GM12878 (cell line): ENCODE measurements around the gene OCA2. TPM values are rescaled to one million over a fixed set of nuclear protein-coding genes. Genes with fewer than 3 reads are reported as not detected.

ENCODE experiments used
- ATAC-seq: fragments of 200-7000 bp; cut with Tn5 transposase; 3 replicates; pipeline ENCODE4 v1.9.1; 2020; ENCODE audit warnings: mild to moderate bottlenecking, moderate library complexity
- BruUV-seq: library from RNA; stranded (reverse); fragments of 400-500 nt; replicated peaks from 2 replicates; lab custom pipeline; 2021; lab: Mats Ljungman, UMichigan
- CTCF ChIA-PET: fragments of 300-600 bp; sonication (Branson Sonifier 250); formaldehyde crosslinking; extraction: SDS; loops from one replicate; lab custom pipeline; 2021; ENCODE audit warnings: inconsistent platforms; lab: Yijun Ruan, JAX
- POLR2A ChIA-PET: fragments of 350-600 bp; formaldehyde crosslinking; extraction: SDS; loops from one replicate; lab custom pipeline; 2021; ENCODE audit warnings: inconsistent platforms; lab: Charles Lee
- RAD21 ChIA-PET: fragments of 300-600 bp; sonication (Branson Sonifier 250); formaldehyde crosslinking; loops from one replicate; lab custom pipeline; 2023; ENCODE audit warnings: antibody characterized with exemption; ENCODE audit not compliant: unreplicated experiment; lab: Charles Lee
- SMC1A ChIA-PET: fragments of 300-600 bp; sonication (Branson Sonifier 250); formaldehyde crosslinking; loops from one replicate; lab custom pipeline; 2023; ENCODE audit not compliant: unreplicated experiment, uncharacterized antibody; lab: Charles Lee
- DNase-seq: peaks from one replicate; pipeline ENCODE4 v3.0.0-alpha.2; 2011; ENCODE audit warnings: low read depth, low spot score
- FAIRE-seq: peaks from 3 replicates; lab custom pipeline; 2011; peaks lifted over from hg19 to GRCh38; lab: Jason Lieb, UNC
- H2AFZ ChIP-seq: 2 replicates; pipeline ENCODE4 v1.6.0; 2011; ENCODE audit warnings: low read depth, low read length, control low read depth; ENCODE audit not compliant: control insufficient read depth
- H3K27ac ChIP-seq: 2 replicates; pipeline ENCODE4 v1.5.1; 2011; ENCODE audit warnings: control low read depth; ENCODE audit not compliant: control insufficient read depth, insufficient read depth
- H3K27me3 ChIP-seq, 2 experiments: replicated peaks in 1 of 2; 2 replicates each; pipeline versions ENCODE4 v1.6.0 to v1.6.1; 2011; ENCODE audit warnings: low read length in 1 of 2; ENCODE audit not compliant: control insufficient read depth in 2 of 2, insufficient read depth in 2 of 2
- H3K36me3 ChIP-seq, 2 experiments: 2 replicates each; pipeline ENCODE4 v1.5.1; 2011; ENCODE audit warnings: low read length in 1 of 2; ENCODE audit not compliant: control insufficient read depth in 2 of 2, insufficient read depth in 2 of 2
- H3K4me1 ChIP-seq: 2 replicates; pipeline ENCODE4 v1.6.1; 2011; ENCODE audit warnings: mild to moderate bottlenecking, low read length, moderate library complexity, mixed read lengths; ENCODE audit not compliant: control insufficient read depth, insufficient read depth
- H3K4me2 ChIP-seq: 2 replicates; pipeline ENCODE4 v1.6.0; 2011; ENCODE audit warnings: control low read depth; ENCODE audit not compliant: control insufficient read depth, insufficient read depth
- H3K4me3 ChIP-seq: fragments of 200-600 bp; sonication (generic); 2 replicates; pipeline ENCODE4 v1.5.1; 2016
- H3K79me2 ChIP-seq: 2 replicates; pipeline ENCODE4 v1.6.0; 2011; ENCODE audit warnings: low read length; ENCODE audit not compliant: control insufficient read depth, insufficient read depth
- H3K9ac ChIP-seq: 2 replicates; pipeline ENCODE4 v1.8.0; 2011; ENCODE audit warnings: low read length, control low read depth, mixed read lengths; ENCODE audit not compliant: control insufficient read depth, insufficient read depth
- H3K9me3 ChIP-seq: replicated peaks from 3 replicates; pipeline ENCODE4 v1.5.1; 2011; ENCODE audit warnings: mild to moderate bottlenecking, low read length; ENCODE audit not compliant: control insufficient read depth, insufficient read depth
- H4K20me1 ChIP-seq: 2 replicates; pipeline ENCODE4 v1.6.0; 2011; ENCODE audit not compliant: control insufficient read depth, insufficient read depth
- CEBPB ChIP-seq, 2 experiments: fragments of 150-350 bp in 1 of 2; IDR thresholded peaks; 2 replicates each; pipeline ENCODE4 v1.6.1; 2012 to 2014; ENCODE audit warnings: low read depth in 2 of 2, low read length in 2 of 2, borderline replicate concordance in 1 of 2, inconsistent platforms in 1 of 2
- MYB ChIP-seq: fragments of 150-350 bp; IDR thresholded peaks from 2 replicates; pipeline ENCODE4 v1.6.1; 2014; ENCODE audit warnings: mild to moderate bottlenecking, low read depth, low read length, borderline replicate concordance
- POLR2AphosphoS2 ChIP-seq: IDR thresholded peaks from 2 replicates; pipeline ENCODE4 v1.6.1; 2011; ENCODE audit warnings: low read depth, mild to moderate bottlenecking, low read length, improper control_type of control experiment, moderate library complexity
- RAD21 ChIP-seq: IDR thresholded peaks from 2 replicates; pipeline ENCODE4 v1.6.1; 2011; ENCODE audit warnings: mild to moderate bottlenecking, low read depth, low read length, moderate library complexity; ENCODE audit not compliant: insufficient read depth
- RAD51 ChIP-seq: fragments of 450-650 bp; IDR thresholded peaks from 2 replicates; pipeline ENCODE4 v1.6.1; 2016; ENCODE audit warnings: moderate library complexity, mild to moderate bottlenecking, inconsistent platforms
- RB1 ChIP-seq: fragments of 450-650 bp; formaldehyde crosslinking; IDR thresholded peaks from 2 replicates; pipeline ENCODE4 v1.6.1; 2017; ENCODE audit warnings: mild to moderate bottlenecking, borderline replicate concordance
- SMAD1 ChIP-seq: fragments of 450-650 bp; IDR thresholded peaks from 2 replicates; pipeline ENCODE4 v1.6.1; 2018; ENCODE audit warnings: mild to moderate bottlenecking, low read depth; ENCODE audit not compliant: partially characterized antibody
- ZNF384 ChIP-seq: IDR thresholded peaks from 2 replicates; pipeline ENCODE4 v1.6.1; 2012; ENCODE audit warnings: low read depth, mild to moderate bottlenecking, low read length, improper control_type of control experiment, borderline replicate concordance
- whole genome bisulfite sequencing: methylation state at CpG from one replicate; pipeline ENCODE4 v1.1.6; 2016; ENCODE audit warnings: low lambda C conversion rate; ENCODE audit not compliant: insufficient replicate concordance, insufficient coverage; ENCODE audit errors: missing lambda C conversion rate; 5-methylcytosine and 5-hydroxymethylcytosine counted together
- in situ Hi-C: fragments of 300-500 bp; cut with MboI; formaldehyde crosslinking; loops from 9 replicates; pipeline ENCODE4 v1.14.3; 2018; ENCODE audit warnings: mixed read lengths
- intact Hi-C: fragments of 100-400 bp; cut with micrococcal nuclease; formaldehyde crosslinking; loops from one replicate; pipeline ENCODE4 v1.14.2; 2022; ENCODE audit not compliant: unreplicated experiment
- polyA plus RNA-seq, 11 experiments: library from polyadenylated mRNA; depleted of rRNA in 4 of 11; unstranded in 6 of 11; stranded (reverse) in 5 of 11; fragments of >200 nt; fragmentation: Nextera tagmentation in 4 of 11; fragmentation: Illumina TruSeq in 1 of 11; extraction: Ambion mirVana in 4 of 11; extraction: Trizol in 1 of 11; gene quantifications; 1 replicate in 1 of 11; 2 replicates in 10 of 11; pipeline versions ENCODE4 v1.2.1 to v1.2.3, GENCODE V29; 2011 to 2016; ENCODE audit warnings: inconsistent platforms in 2 of 11, missing spikeins in 2 of 11, low read depth in 1 of 11
- total RNA-seq, 4 experiments: library from RNA; depleted of rRNA in 3 of 4; stranded (reverse); fragments of >200 nt in 3 of 4; fragmentation: Illumina TruSeq in 1 of 4; extraction: Trizol in 1 of 4; gene quantifications; 2 replicates each; pipeline versions ENCODE4 v1.2.1 to v1.2.3, GENCODE V29; 2013 to 2021
- TF ChIP-seq, protein P1 (sequence below): fragments of 450-650 bp; IDR thresholded peaks from 2 replicates; pipeline ENCODE4 v1.6.1; 2017; ENCODE audit warnings: low read depth, mild to moderate bottlenecking, moderate library complexity
- TF ChIP-seq, protein P2 (sequence below): IDR thresholded peaks from 2 replicates; pipeline ENCODE4 v1.6.1; 2011; ENCODE audit warnings: borderline replicate concordance, low read depth, mild to moderate bottlenecking, moderate library complexity, mixed read lengths, low read length; ENCODE audit not compliant: insufficient read depth; ENCODE audit errors: extremely low read length
- TF ChIP-seq, protein P3 (sequence below): IDR thresholded peaks from 2 replicates; pipeline ENCODE4 v1.6.1; 2011; ENCODE audit warnings: low read depth, mild to moderate bottlenecking, low read length, moderate library complexity, borderline replicate concordance; ENCODE audit errors: extremely low read depth

OCA2 gene
- total and polyA plus RNA-seq, 10 of the 15 experiments (the other 5 are each of a cell fraction or from before 2014, with no cell fraction given) = 0.04 to 1.8 TPM; not detected in 8

DNA sequence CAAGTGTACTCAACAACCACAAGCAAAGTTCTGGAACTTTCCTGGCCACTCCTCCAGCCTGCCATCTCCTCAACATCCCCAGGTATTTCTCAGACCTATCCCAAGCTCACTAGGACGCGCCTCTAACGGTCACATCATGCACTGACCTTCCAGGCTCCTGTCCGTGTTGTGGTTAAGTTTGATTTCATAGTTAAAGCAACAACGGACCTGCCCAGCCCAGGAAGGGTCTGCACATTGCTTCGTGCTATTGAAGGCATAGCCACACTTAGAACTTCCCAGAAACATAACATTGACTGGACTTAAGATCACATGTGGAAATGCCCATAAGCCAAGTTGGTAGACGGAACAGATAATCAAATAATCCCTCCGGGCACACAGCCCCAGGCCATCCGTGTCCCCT lies 85.1 kb downstream of the OCA2 start:
- no peaks in the 10 kb centered on the region for H4K20me1 ChIP-seq
- DNase-seq = no peak
- H3K79me2 ChIP-seq = no peaks in the 10 kb centered on the region
- no peaks in the 10 kb centered on the region for H3K4me1 ChIP-seq
- intact Hi-C loops (no loop called here), in situ Hi-C loops (no loop called here)
- H3K9ac ChIP-seq = no peak overlapping the region
- 59% methylated on average over 9 of the region's 9 CpGs for WGBS
- FAIRE-seq = no peak
- no peaks in the 10 kb centered on the region; the same call in 2 of the 3 replicates for H3K9me3 ChIP-seq
- TF ChIP-seq RAD21 = no peak
- TF ChIP-seq, protein P1, sequence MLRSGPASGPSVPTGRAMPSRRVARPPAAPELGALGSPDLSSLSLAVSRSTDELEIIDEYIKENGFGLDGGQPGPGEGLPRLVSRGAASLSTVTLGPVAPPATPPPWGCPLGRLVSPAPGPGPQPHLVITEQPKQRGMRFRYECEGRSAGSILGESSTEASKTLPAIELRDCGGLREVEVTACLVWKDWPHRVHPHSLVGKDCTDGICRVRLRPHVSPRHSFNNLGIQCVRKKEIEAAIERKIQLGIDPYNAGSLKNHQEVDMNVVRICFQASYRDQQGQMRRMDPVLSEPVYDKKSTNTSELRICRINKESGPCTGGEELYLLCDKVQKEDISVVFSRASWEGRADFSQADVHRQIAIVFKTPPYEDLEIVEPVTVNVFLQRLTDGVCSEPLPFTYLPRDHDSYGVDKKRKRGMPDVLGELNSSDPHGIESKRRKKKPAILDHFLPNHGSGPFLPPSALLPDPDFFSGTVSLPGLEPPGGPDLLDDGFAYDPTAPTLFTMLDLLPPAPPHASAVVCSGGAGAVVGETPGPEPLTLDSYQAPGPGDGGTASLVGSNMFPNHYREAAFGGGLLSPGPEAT = no peak
- SMC1A ChIA-PET = no interaction called here
- CTCF ChIA-PET = no interaction called here
- POLR2A ChIA-PET = no interaction called here
- H3K4me2 ChIP-seq = no peak overlapping the region
- no peak overlapping the region for H3K27ac ChIP-seq
- RAD21 ChIA-PET = no interaction called here
- BruUV-seq = no TSS peak
- H3K36me3 ChIP-seq = no peaks in the 10 kb centered on the region
- no peaks in the 10 kb centered on the region for H3K27me3 ChIP-seq
- H2AFZ ChIP-seq = no peak overlapping the region
- no peak for ATAC-seq
- H3K4me3 ChIP-seq = no peak overlapping the region

DNA sequence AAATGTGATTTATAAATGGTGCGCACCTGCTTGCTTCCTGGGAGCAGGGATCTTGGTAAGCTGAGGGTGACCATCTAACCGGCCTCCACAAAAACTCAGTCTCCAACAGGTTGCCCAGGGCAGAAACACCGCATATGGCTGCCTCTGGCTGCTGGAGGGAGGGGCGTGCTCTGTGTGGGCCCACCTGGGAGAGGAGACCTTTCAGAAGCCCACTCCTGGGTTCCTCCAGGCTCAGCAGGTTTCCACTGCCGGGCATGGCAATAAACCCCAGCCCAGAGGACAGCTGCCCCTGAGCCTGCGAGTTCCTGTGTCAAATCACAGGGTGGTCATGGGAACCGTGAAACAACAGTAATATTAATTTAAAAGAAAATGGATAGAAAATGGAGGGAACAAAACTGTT lies 85.6 kb downstream of the OCA2 start:
- Histone ChIP-seq H3K9ac (no peak overlapping the region), H2AFZ (no peak overlapping the region), H3K79me2 (no peaks in the 10 kb centered on the region), H3K27me3 (no peaks in the 10 kb centered on the region), H3K27ac (no peak overlapping the region), H3K4me1 (no peaks in the 10 kb centered on the region), H3K4me3 (no peak overlapping the region), H3K4me2 (no peak overlapping the region), H4K20me1 (no peaks in the 10 kb centered on the region), H3K36me3 (no peaks in the 10 kb centered on the region), H3K9me3 (no peaks in the 10 kb centered on the region; the same call in 2 of the 3 replicates)
- RAD21 ChIA-PET = no interaction called here
- DNase-seq = no peak
- ATAC-seq = no peak
- CTCF ChIA-PET = no interaction called here
- SMC1A ChIA-PET = no interaction called here
- intact Hi-C loops (no loop called here), in situ Hi-C loops (no loop called here)
- BruUV-seq = no TSS peak
- POLR2A ChIA-PET = no interaction called here
- FAIRE-seq = no peak
- WGBS = 31% methylated on average over 7 of the region's 7 CpGs
- TF ChIP-seq, protein P2, sequence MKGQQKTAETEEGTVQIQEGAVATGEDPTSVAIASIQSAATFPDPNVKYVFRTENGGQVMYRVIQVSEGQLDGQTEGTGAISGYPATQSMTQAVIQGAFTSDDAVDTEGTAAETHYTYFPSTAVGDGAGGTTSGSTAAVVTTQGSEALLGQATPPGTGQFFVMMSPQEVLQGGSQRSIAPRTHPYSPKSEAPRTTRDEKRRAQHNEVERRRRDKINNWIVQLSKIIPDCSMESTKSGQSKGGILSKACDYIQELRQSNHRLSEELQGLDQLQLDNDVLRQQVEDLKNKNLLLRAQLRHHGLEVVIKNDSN = no peak
- TF ChIP-seq POLR2AphosphoS2 (no peak), CEBPB (IDR thresholded peaks at IDR 0.05; ENCODE audit: borderline replicate concordance in 1 of 2, low read depth in 2 of 2, low read length in 2 of 2) (no peak), SMAD1 (no peak), RAD51 (no peak), ZNF384 (no peak), RB1 (no peak), MYB (no peak)
- TF ChIP-seq, protein P3, sequence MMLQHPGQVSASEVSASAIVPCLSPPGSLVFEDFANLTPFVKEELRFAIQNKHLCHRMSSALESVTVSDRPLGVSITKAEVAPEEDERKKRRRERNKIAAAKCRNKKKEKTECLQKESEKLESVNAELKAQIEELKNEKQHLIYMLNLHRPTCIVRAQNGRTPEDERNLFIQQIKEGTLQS = no peak
